ENCODE measurements around the gene UCK2.

- TF ChIP-seq CTCF (IDR thresholded peaks at IDR 0.05) (no peak), POLR2A (IDR thresholded peaks at IDR 0.05) (peak in 1 of 4 donors; percentile 9)
Observed at GRCh38 chr1:165828103-165828668, 772 bp downstream of the UCK2 start.
